T-helper 1 cell (primary cell): ENCODE results near the gene ABCA1.

Source experiments
- DNase-seq, 5 donors: peaks; one replicate each; pipeline ENCODE4 v3.0.0-alpha.2; 2012 to 2020

Gene ABCA1

DNA sequence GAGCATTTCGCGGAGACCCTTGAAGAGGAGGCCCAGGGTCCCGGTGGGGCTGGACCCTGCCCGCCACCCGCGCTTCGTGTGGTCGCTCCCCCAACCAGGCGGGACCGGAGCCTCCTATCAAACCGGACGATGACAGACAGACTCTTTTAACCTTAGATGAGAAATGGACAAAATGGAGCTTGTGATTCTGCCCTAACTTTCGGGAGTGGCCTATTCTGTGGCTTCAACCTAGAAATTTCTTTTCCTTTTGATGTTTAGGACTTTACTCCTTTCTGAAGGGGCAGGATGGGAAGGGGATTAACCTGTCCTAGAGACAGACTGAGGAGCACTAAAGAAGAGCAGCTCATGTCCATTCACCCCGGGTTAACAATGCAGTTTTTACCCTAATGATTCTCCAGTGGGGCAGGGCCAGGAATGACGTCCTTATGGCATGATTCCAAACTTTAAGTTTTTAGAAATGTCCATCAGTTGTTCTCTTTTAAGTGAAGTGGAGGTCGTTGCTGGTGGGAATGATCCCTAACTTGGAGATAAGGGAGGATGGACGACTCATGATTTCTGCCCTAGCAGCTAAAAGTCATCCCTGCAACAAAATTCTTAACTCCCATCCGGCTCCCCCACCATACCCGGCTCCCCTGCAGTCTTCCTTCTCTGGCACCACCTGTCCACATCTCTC is 179.5 kb downstream of the ABCA1 start:
- no peak for DNase-seq

DNA sequence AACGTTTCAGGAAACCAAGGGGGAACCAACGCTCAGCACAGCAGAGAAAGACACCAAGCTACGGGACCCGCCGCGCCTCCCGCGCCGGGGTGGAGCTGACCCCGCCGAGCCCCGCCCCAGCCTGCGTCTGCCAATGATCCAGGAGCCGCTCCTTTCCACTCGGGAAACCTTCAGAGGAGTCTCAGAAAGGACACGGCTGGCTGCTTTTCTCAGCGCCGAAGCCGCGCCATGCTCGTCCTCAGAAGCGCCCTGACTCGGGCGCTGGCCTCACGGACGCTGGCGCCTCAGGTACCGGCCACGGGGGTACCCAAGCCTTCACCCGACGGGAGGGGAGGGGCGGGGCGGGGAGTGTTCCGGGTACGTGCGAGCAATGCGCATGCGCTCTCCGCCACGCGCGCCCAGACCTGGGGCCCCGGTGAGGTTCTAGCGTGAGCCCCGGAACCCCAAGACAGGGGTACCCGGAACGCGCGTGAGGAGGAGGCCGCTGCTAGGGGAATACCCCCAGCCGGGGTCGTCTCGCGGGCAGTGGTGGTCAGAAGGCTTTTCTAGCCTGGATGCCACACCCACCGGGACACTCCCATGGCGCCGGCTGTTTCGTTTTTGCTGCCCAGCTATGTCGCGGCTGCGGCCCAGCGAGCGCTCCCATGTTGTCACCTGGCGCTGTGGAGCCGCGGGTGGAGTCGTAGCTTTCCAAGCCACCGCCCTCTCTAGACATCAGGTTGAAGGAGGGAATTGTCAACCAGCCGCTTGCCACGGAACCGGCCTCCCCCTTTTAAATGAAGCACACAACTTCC is 180.2 kb downstream of the ABCA1 start, which contains the start of gene NIPSNAP3A:
TSS of gene NIPSNAP3A (plus strand) at position 119 of the 794 bp plus-strand sequence. CDS start at position 229, 110 bp downstream.
- peak; percentile 68 to 90 (median 79) for DNase-seq

DNA sequence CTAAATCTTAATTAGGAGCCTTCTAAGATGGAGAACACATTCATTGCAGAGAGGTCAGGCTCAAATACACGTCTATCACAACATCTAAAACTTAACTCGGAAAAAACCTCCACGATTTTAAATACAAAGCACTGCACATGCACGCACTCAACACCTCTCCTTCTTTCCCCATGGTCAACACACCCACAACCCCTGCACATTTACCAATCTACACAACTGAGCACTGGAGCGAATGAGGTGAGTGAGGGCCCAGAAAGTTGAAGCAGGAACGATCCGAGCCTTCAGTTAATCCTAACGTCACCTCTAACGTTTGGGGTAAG is 180.8 kb downstream of the ABCA1 start:
- DNase-seq, result no peak

DNA sequence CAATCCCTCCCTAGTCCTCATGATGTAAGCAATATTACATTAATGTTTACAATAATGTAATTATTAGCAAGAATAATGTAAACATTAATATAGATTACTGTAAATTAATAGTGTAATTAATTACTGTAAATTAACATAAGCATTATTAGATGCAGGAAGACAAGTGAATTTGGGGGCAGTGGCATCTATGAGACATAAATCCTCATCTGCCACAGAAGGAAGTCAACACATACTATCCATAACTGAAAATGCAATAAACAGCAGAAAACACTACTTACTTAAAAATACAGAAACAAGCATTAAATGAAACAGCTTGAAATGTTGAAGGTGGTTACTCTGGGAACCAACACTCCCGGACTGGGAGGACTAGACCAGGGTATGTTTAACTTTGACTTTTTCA is 181.2 kb downstream of the ABCA1 start:
- no peak for DNase-seq

DNA sequence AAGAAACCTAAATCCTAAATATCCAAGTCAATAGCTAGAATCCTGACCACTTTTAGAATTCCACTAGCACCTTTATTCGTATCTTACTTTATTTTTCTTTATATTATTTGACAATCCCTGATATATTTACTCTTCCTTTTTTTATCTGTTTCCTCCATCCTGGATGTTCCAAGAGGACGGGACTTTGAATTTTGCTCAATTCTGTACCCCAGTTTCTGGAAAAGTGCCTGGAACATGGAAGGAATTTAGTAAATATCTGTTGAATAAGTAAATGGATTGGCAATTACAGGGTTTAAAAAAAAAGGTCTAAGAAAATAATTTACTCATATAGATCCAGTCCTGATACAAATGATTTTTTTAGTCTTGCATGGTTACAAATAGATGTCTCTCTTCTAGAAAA is 181.7 kb downstream of the ABCA1 start:
- no peak for DNase-seq

DNA sequence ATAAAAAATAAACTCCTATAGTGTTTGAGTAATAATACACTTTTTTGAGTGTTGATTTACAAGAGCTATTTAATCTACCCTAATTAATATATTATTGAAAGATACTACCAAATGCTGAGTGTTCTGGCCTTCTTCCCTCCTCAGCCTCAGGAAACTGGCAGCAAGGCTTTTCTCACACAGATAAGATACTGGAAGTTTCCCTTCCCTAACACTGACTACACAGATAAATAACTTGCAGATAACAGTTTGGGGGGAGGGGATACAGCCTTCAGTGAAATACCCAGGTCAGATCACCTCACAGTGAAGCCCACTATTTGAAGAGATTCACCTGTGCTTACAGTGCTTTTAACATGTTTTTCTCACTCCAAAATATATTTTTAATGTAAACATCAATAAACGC is 182.1 kb downstream of the ABCA1 start:
- DNase-seq, result no peak

DNA sequence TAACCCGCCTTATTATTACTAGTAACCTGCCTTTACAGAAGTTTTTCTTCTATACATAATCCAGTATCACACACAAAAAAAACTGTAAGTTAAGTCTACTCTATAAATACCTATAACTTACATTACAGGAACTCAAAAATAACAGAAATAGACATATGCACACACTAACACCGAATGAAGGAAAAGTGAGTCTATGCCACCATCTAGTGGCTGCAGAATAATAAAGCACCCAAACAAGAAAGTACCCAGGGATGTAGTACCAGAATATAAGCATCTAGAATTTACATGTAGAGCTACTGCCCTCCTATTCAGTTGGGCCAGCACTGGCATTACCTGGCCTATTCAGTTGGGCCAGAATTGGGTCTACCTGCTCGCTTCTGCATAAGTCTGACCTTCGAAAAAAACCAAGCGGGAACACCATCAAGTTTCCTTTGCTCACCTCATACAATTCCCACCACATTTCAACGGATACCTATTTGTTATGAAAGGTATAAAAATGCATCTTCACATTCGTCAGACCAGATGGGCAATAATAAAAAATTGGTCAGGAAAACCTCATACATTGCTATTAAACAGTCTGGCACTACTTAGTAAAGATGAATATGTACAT is 184.5 kb downstream of the ABCA1 start:
- DNase-seq, result peak in 2 of 5 donors; percentile 26 to 67

DNA sequence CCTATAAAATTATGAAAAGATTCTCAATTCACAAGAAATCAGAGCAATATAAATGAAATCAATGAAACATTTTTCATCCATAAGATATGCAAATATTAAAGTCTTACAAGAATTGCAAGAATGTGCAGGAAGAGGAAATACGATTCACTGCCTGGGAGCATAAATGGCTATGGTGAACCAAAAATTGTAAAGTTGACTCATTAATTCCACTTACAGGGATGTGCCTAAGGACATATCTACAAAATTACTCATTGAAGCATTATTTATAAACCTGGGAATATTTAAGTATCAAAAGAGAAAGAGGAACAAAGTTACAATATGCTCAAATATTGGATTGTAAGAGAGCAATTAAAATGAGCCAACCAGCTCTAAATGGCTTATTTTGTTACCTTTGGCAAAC is 187.3 kb downstream of the ABCA1 start:
- DNase-seq, result no peak

DNA sequence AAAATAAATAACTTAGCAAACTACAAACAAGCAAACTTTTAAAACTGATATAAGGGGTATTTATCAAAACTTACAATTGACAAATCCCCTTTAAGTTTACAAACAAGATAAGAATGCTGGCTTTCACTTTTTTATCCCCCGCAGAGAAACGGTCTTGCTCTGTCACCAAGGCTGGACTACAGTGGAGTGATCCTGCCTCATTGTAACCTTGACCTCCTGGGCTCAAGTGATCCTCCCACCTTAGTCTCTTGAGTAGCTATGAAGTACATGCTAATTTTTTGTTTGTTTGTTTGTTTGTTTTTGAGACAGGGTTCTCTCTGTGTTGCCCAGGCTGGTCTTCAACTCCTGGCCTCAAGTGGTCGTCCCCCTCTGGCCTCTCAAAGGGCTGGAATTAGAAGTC is 189.5 kb downstream of the ABCA1 start:
- DNase-seq, result no peak
